Smooth muscle cell (in vitro differentiated cells): ENCODE measurements around the gene MINDY4. TPM values are rescaled to one million over a fixed set of nuclear protein-coding genes. Genes with fewer than 3 reads are reported as not detected.
A peak's percentile ranks its signal among the peaks of the same experiment; 100 is the strongest.

ENCODE experiments used
- DNase-seq: peaks from one replicate; lab custom pipeline; 2025; ENCODE audit not compliant: unreplicated experiment; lab: John Stamatoyannopoulos, UW
- H2AFZ ChIP-seq: fragments of 200-600 bp; sonication (generic); 2 replicates; pipeline ENCODE4 v1.6.0; 2016; ENCODE audit warnings: antibody characterized with exemption, low read depth, mild to moderate bottlenecking
- H3F3A ChIP-seq: fragments of 200-600 bp; sonication (generic); 2 replicates; pipeline ENCODE4 v1.6.0; 2017; ENCODE audit warnings: antibody characterized with exemption, low read depth
- H3K27ac ChIP-seq: fragments of 200-600 bp; sonication (generic); 2 replicates; pipeline ENCODE4 v1.5.1; 2016; ENCODE audit warnings: low read depth, mild to moderate bottlenecking
- H3K27me3 ChIP-seq: fragments of 200-600 bp; sonication (generic); 2 replicates; pipeline ENCODE4 v1.6.1; 2016; ENCODE audit warnings: low read depth, mild to moderate bottlenecking
- H3K36me3 ChIP-seq: fragments of 200-600 bp; sonication (generic); 2 replicates; pipeline ENCODE4 v1.5.1; 2016; ENCODE audit warnings: low read depth
- H3K4me1 ChIP-seq: fragments of 200-600 bp; sonication (generic); 2 replicates; pipeline ENCODE4 v1.5.1; 2016; ENCODE audit warnings: low read depth
- H3K4me2 ChIP-seq: fragments of 200-600 bp; sonication (generic); 2 replicates; pipeline ENCODE4 v1.6.0; 2016; ENCODE audit warnings: mild to moderate bottlenecking
- H3K4me3 ChIP-seq: fragments of 200-600 bp; sonication (generic); 2 replicates; pipeline ENCODE4 v1.5.1; 2016; ENCODE audit warnings: mild to moderate bottlenecking
- H3K79me2 ChIP-seq: fragments of 200-600 bp; sonication (generic); 2 replicates; pipeline ENCODE4 v1.6.0; 2016; ENCODE audit warnings: low read depth, mild to moderate bottlenecking
- H3K9ac ChIP-seq: fragments of 200-600 bp; sonication (generic); 2 replicates; pipeline ENCODE4 v1.6.0; 2016; ENCODE audit warnings: low read depth
- H3K9me3 ChIP-seq: fragments of 200-600 bp; sonication (generic); replicated peaks from 2 replicates; pipeline ENCODE4 v1.5.1; 2016; ENCODE audit warnings: low read depth
- H4K20me1 ChIP-seq: fragments of 200-600 bp; sonication (generic); 2 replicates; pipeline ENCODE4 v1.6.0; 2016; ENCODE audit warnings: low read depth
- CTCF ChIP-seq: fragments of 200-600 bp; sonication (generic); IDR thresholded peaks from 2 replicates; pipeline ENCODE4 v1.5.1; 2017; ENCODE audit warnings: borderline replicate concordance, mild to moderate bottlenecking, antibody characterized with exemption; ENCODE audit not compliant: insufficient read depth, poor library complexity, severe bottlenecking
- whole genome bisulfite sequencing: methylation state at CpG from one replicate; pipeline ENCODE4 v1.1.7; 2016; ENCODE audit warnings: low lambda C conversion rate; 5-methylcytosine and 5-hydroxymethylcytosine counted together
- polyA plus RNA-seq: library from polyadenylated mRNA; unstranded; fragments of >200 nt; fragmentation: Nextera tagmentation; extraction: Ambion mirVana; gene quantifications from 2 replicates; pipeline ENCODE4 v1.2.1, GENCODE V29; 2016
- total RNA-seq: library from RNA; depleted of rRNA; stranded (reverse); fragments of >200 nt; gene quantifications from 2 replicates; pipeline ENCODE4 v1.2.3, GENCODE V29; 2014

Gene MINDY4
- total and polyA plus RNA-seq, 2 experiments from 2014 or later, result 4.9 to 5.3 TPM

GRCh38 chr7:30912021-30912730 is 141.0 kb downstream of the MINDY4 start:
- WGBS, result 91% methylated on average over 26 of the region's 26 CpGs
- Histone ChIP-seq H3K79me2 (peaks cover 58% of the 10 kb centered on the region), H2AFZ (no peak overlapping the region), H3K36me3 (no peaks in the 10 kb centered on the region), H3K9me3 (no peaks in the 10 kb centered on the region), H3K4me1 (peaks cover 20% of the 10 kb centered on the region), H3K4me3 (peak overlapping the region; percentile 57), H3F3A (peaks cover 7% of the 10 kb centered on the region), H3K9ac (peak overlapping the region; percentile 52), H3K27ac (peak overlapping the region; percentile 78), H4K20me1 (peaks cover 55% of the 10 kb centered on the region), H3K4me2 (peak overlapping the region; percentile 98), H3K27me3 (no peaks in the 10 kb centered on the region)
- no peak for TF ChIP-seq CTCF
- no peak for DNase-seq

- WGBS, result 90% methylated on average over 2 of the region's 2 CpGs
- peak overlapping the region; percentile 57 for H3K4me3 ChIP-seq
- peak overlapping the region; percentile 98 for H3K4me2 ChIP-seq
These were observed 141.4 kb downstream of the MINDY4 start for GRCh38 chr7:30912731-30912985.

GRCh38 chr7:30912986-30913811 is 142.0 kb downstream of the MINDY4 start:
- Histone ChIP-seq H4K20me1 (peaks cover 65% of the 10 kb centered on the region), H3F3A (peaks cover 8% of the 10 kb centered on the region), H3K9ac (peak overlapping the region; percentile 52), H3K9me3 (no peaks in the 10 kb centered on the region), H3K79me2 (peaks cover 68% of the 10 kb centered on the region), H3K36me3 (no peaks in the 10 kb centered on the region), H3K4me3 (peak overlapping the region; percentile 57), H3K27me3 (no peaks in the 10 kb centered on the region), H2AFZ (no peak overlapping the region), H3K27ac (peak overlapping the region; percentile 78), H3K4me1 (peaks cover 19% of the 10 kb centered on the region), H3K4me2 (peak overlapping the region; percentile 98)
- no peak for TF ChIP-seq CTCF
- 47% methylated on average over 17 of the region's 17 CpGs for WGBS
- DNase-seq, result no peak

More at GRCh38 chr7:30912731-30912985, 141.4 kb downstream of the MINDY4 start:
- Histone ChIP-seq H4K20me1 (peaks cover 59% of the 10 kb centered on the region), H3F3A (peaks cover 7% of the 10 kb centered on the region), H3K36me3 (no peaks in the 10 kb centered on the region), H3K79me2 (peaks cover 62% of the 10 kb centered on the region), H3K9ac (peak overlapping the region; percentile 52), H3K27me3 (no peaks in the 10 kb centered on the region), H2AFZ (no peak overlapping the region), H3K9me3 (no peaks in the 10 kb centered on the region), H3K27ac (peak overlapping the region; percentile 78), H3K4me1 (peaks cover 19% of the 10 kb centered on the region)
- DNase-seq, result no peak
- no peak for TF ChIP-seq CTCF
